Fibroblast of lung (primary cell): Measurements from ENCODE around the gene LGR6. TPM values are rescaled to one million over a fixed set of nuclear protein-coding genes. Genes with fewer than 3 reads are reported as not detected.

Experiments
- DNase-seq, 2 donors: peaks; one replicate each; pipeline versions ENCODE4 v3.0.0 to v3.0.0-alpha.2; 2010; ENCODE audit warnings: low read depth in 2 of 2
- H2AFZ ChIP-seq: 2 replicates; pipeline ENCODE4 v1.5.1; 2012; ENCODE audit warnings: low read length, control low read depth, inconsistent platforms
- H3K27ac ChIP-seq: 2 replicates; pipeline ENCODE4 v1.5.1; 2011; ENCODE audit warnings: low read length, control low read depth; ENCODE audit not compliant: insufficient read depth
- H3K27me3 ChIP-seq: 2 replicates; pipeline ENCODE4 v1.5.1; 2011; ENCODE audit warnings: mild to moderate bottlenecking, low read length; ENCODE audit not compliant: control insufficient read depth, insufficient read depth
- H3K36me3 ChIP-seq: 2 replicates; pipeline ENCODE4 v1.5.1; 2011; ENCODE audit warnings: low read length; ENCODE audit not compliant: control insufficient read depth, insufficient read depth
- H3K4me1 ChIP-seq: 2 replicates; pipeline ENCODE4 v1.5.1; 2011; ENCODE audit warnings: low read length; ENCODE audit not compliant: control insufficient read depth, insufficient read depth; ENCODE audit errors: extremely low read depth
- H3K4me2 ChIP-seq: 2 replicates; pipeline ENCODE4 v1.5.1; 2011; ENCODE audit warnings: low read length, control low read depth; ENCODE audit not compliant: insufficient read depth; ENCODE audit errors: extremely low read depth
- H3K4me3 ChIP-seq, 4 experiments: fragments of 200-600 bp in 1 of 4; sonication (generic) in 1 of 4; replicated peaks in 1 of 4; 2 replicates each; pipeline ENCODE4 v1.5.1; 2011 to 2016; ENCODE audit warnings: low read length in 4 of 4, low read depth in 3 of 4, mild to moderate bottlenecking in 3 of 4, control low read depth in 2 of 4, inconsistent platforms in 1 of 4, mixed read lengths in 1 of 4; ENCODE audit not compliant: insufficient read depth in 1 of 4; ENCODE audit errors: control extremely low read depth in 1 of 4
- H3K79me2 ChIP-seq: 2 replicates; pipeline ENCODE4 v1.5.1; 2012; ENCODE audit warnings: mild to moderate bottlenecking, low read length, inconsistent platforms; ENCODE audit not compliant: control insufficient read depth, insufficient read depth
- H3K9ac ChIP-seq: 2 replicates; pipeline ENCODE4 v1.5.1; 2011; ENCODE audit warnings: mild to moderate bottlenecking, low read length, control low read depth; ENCODE audit not compliant: insufficient read depth
- H3K9me3 ChIP-seq: 2 replicates; pipeline ENCODE4 v1.5.1; 2012; ENCODE audit warnings: low read depth, low read length; ENCODE audit not compliant: control insufficient read depth, insufficient read depth
- H4K20me1 ChIP-seq: 2 replicates; pipeline ENCODE4 v1.5.1; 2011; ENCODE audit warnings: low read length; ENCODE audit not compliant: control insufficient read depth, insufficient read depth; ENCODE audit errors: extremely low read depth
- CTCF ChIP-seq, 2 donors: IDR thresholded peaks in 1 of 2; conservative IDR thresholded peaks in 1 of 2; 1 replicate in 1 of 2; 2 replicates in 1 of 2; pipeline ENCODE4 v1.5.1; 2011 to 2012; ENCODE audit warnings: low read length in 2 of 2, control low read depth in 1 of 2, inconsistent platforms in 1 of 2, low read depth in 1 of 2, mild to moderate bottlenecking in 1 of 2
- EZH2 ChIP-seq: IDR thresholded peaks from 2 replicates; pipeline ENCODE4 v1.5.1; 2012; ENCODE audit warnings: low read length, control low read depth, mild to moderate bottlenecking; ENCODE audit errors: missing control alignments
- polyA plus RNA-seq, 2 donors: library from polyadenylated mRNA; depleted of rRNA in 1 of 2; stranded (reverse) in 1 of 2; unstranded in 1 of 2; fragments of >200 nt; gene quantifications; 2 replicates each; pipeline ENCODE4 v1.2.1, GENCODE V29; 2011 to 2012; ENCODE audit warnings: missing spikeins in 1 of 2
- total RNA-seq: library from RNA; depleted of rRNA; stranded (reverse); fragments of >200 nt; gene quantifications from 2 replicates; pipeline ENCODE4 v1.2.1, GENCODE V29; 2014

LGR6 gene
- total and polyA plus RNA-seq, 2 donors (not counting 1 experiment from before 2014, with no cell fraction given) = 0.02 TPM; not detected in 1

GRCh38 chr1:202187697-202188407 is 5.7 kb upstream of the LGR6 start:
- Histone ChIP-seq H2AFZ (no peak overlapping the region), H3K36me3 (no peaks in the 10 kb centered on the region), H4K20me1 (no peaks in the 10 kb centered on the region), H3K4me1 (no peaks in the 10 kb centered on the region), H3K9me3 (no peaks in the 10 kb centered on the region), H3K9ac (no peak overlapping the region), H3K4me3 (no peak overlapping the region), H3K79me2 (no peaks in the 10 kb centered on the region), H3K4me2 (no peak overlapping the region), H3K27me3 (peaks cover 8% of the 10 kb centered on the region), H3K27ac (no peak overlapping the region)
- no peak for DNase-seq
- TF ChIP-seq CTCF (conservative IDR thresholded peaks at IDR 0.05 in 1 of 2, IDR thresholded peaks at IDR 0.05 in 1 of 2; ENCODE audit: low read depth in 1 of 2, low read length in 2 of 2) (no peak), EZH2 (no peak)

GRCh38 chr1:202189001-202189790 is 4.4 kb upstream of the LGR6 start:
- H3K4me3 ChIP-seq = no peak overlapping the region
- no peak overlapping the region for H2AFZ ChIP-seq
- DNase-seq = peak; percentile 28 to 53
- no peak overlapping the region for H3K4me2 ChIP-seq
- TF ChIP-seq CTCF (conservative IDR thresholded peaks at IDR 0.05 in 1 of 2, IDR thresholded peaks at IDR 0.05 in 1 of 2; ENCODE audit: low read depth in 1 of 2, low read length in 2 of 2) (peak; percentile 62 to 71), EZH2 (no peak)
- H3K79me2 ChIP-seq = no peaks in the 10 kb centered on the region
- H3K9me3 ChIP-seq = no peaks in the 10 kb centered on the region
- no peaks in the 10 kb centered on the region for H3K36me3 ChIP-seq
- peaks cover 17% of the 10 kb centered on the region for H3K27me3 ChIP-seq
- H3K27ac ChIP-seq = no peak overlapping the region
- no peaks in the 10 kb centered on the region for H4K20me1 ChIP-seq
- no peaks in the 10 kb centered on the region for H3K4me1 ChIP-seq
- H3K9ac ChIP-seq = no peak overlapping the region

GRCh38 chr1:202189918-202190715 is 3.5 kb upstream of the LGR6 start:
- no peak overlapping the region for H3K9ac ChIP-seq
- no peak overlapping the region for H2AFZ ChIP-seq

More at GRCh38 chr1:202189918-202190715, 3.5 kb upstream of the LGR6 start:
- Histone ChIP-seq H3K27ac (no peak overlapping the region), H3K4me1 (no peaks in the 10 kb centered on the region), H3K4me2 (no peak overlapping the region), H4K20me1 (no peaks in the 10 kb centered on the region), H3K79me2 (no peaks in the 10 kb centered on the region), H3K36me3 (no peaks in the 10 kb centered on the region), H3K4me3 (no peak overlapping the region), H3K9me3 (no peaks in the 10 kb centered on the region), H3K27me3 (peaks cover 23% of the 10 kb centered on the region)
- TF ChIP-seq CTCF (conservative IDR thresholded peaks at IDR 0.05 in 1 of 2, IDR thresholded peaks at IDR 0.05 in 1 of 2; ENCODE audit: low read depth in 1 of 2, low read length in 2 of 2) = no peak
- TF ChIP-seq EZH2 = no peak
- DNase-seq = no peak
